Ishikawa (cell line): ENCODE results near the gene XPO6.

ENCODE experiments used
- EGR1 ChIP-seq: IDR thresholded peaks from 2 replicates; pipeline ENCODE4 v1.6.1; 2012
- EP300 ChIP-seq: IDR thresholded peaks from 2 replicates; pipeline ENCODE4 v1.6.1; 2012; ENCODE audit warnings: borderline replicate concordance
- MAX ChIP-seq: IDR thresholded peaks from 2 replicates; pipeline ENCODE4 v1.6.1; 2012
- NFIC ChIP-seq: IDR thresholded peaks from 2 replicates; pipeline ENCODE4 v1.6.1; 2012
- RAD21 ChIP-seq: IDR thresholded peaks from 2 replicates; pipeline ENCODE4 v1.6.1; 2012; ENCODE audit warnings: low read depth
- USF1 ChIP-seq: IDR thresholded peaks from 2 replicates; pipeline ENCODE4 v1.6.1; 2012
- YY1 ChIP-seq: IDR thresholded peaks from 2 replicates; pipeline ENCODE4 v1.6.1; 2012; ENCODE audit warnings: low read depth

GRCh38 chr16:28186752-28187151, 25.0 kb downstream of the XPO6 start:
- no peak for TF ChIP-seq RAD21
- TF ChIP-seq EGR1, result no peak
- TF ChIP-seq USF1, result no peak
- TF ChIP-seq YY1, result no peak
- TF ChIP-seq NFIC, result no peak
- no peak for TF ChIP-seq EP300
- no peak for TF ChIP-seq MAX
